HepG2 (cell line): ENCODE results near the gene HECTD3. TPM values are rescaled to one million over a fixed set of nuclear protein-coding genes. Genes with fewer than 3 reads are reported as not detected.

ENCODE experiments used
- ATAC-seq: fragments of 200-7000 bp; cut with Tn5 transposase; 3 replicates; pipeline ENCODE4 v1.9.1; 2020; ENCODE audit warnings: mild to moderate bottlenecking, moderate library complexity
- BruUV-seq: library from RNA; stranded (reverse); fragments of 400-500 nt; replicated peaks from 2 replicates; lab custom pipeline; 2021; lab: Mats Ljungman, UMichigan
- CTCF ChIA-PET: fragments of 300-600 bp; formaldehyde crosslinking; extraction: SDS; loops from one replicate; lab custom pipeline; 2021; ENCODE audit warnings: low total read pairs, inconsistent platforms, low intra/inter-chr PET ratio; lab: Yijun Ruan, JAX
- POLR2A ChIA-PET: fragments of 350-600 bp; sonication (Branson Sonifier 250); formaldehyde crosslinking; loops from one replicate; lab custom pipeline; 2020; ENCODE audit warnings: antibody characterized with exemption, inconsistent platforms; lab: Yijun Ruan, JAX
- DNase-seq: peaks from one replicate; pipeline ENCODE4 v3.0.0-alpha.2; 2015; ENCODE audit warnings: low spot score
- FAIRE-seq: peaks from 3 replicates; lab custom pipeline; 2011; peaks lifted over from hg19 to GRCh38; lab: Jason Lieb, UNC
- H2AFZ ChIP-seq: one replicate; pipeline ENCODE4 v1.6.1; 2011; ENCODE audit warnings: low read length, inconsistent platforms
- H3K27ac ChIP-seq: fragments of 300-600 bp; 3 replicates; pipeline ENCODE4 v1.8.0; 2011; ENCODE audit warnings: mixed run types, mild to moderate bottlenecking, mixed read lengths, low read length, inconsistent platforms; ENCODE audit not compliant: insufficient read depth; ENCODE audit errors: extremely low read length
- H3K27me3 ChIP-seq, 2 experiments: fragments of 200-600 bp in 1 of 2; 2 replicates in 1 of 2; 3 replicates in 1 of 2; pipeline versions ENCODE4 v1.6.0 to v1.8.0; 2011; ENCODE audit warnings: low read length in 2 of 2, mild to moderate bottlenecking in 2 of 2, moderate library complexity in 2 of 2, inconsistent platforms in 1 of 2; ENCODE audit not compliant: insufficient read depth in 2 of 2, control insufficient read depth in 1 of 2
- H3K36me3 ChIP-seq, 2 experiments: fragments of 200-600 bp in 1 of 2; replicated peaks in 1 of 2; 2 replicates in 1 of 2; 3 replicates in 1 of 2; pipeline versions ENCODE4 v1.5.1 to v1.8.0; 2011; ENCODE audit warnings: low read length in 2 of 2, inconsistent platforms in 1 of 2; ENCODE audit not compliant: insufficient read depth in 2 of 2, control insufficient read depth in 1 of 2
- H3K4me1 ChIP-seq: 2 replicates; pipeline ENCODE4 v1.5.1; 2012; ENCODE audit warnings: low read length, inconsistent platforms; ENCODE audit not compliant: insufficient read depth
- H3K4me2 ChIP-seq: 2 replicates; pipeline ENCODE4 v1.6.0; 2011; ENCODE audit warnings: low read depth, low read length, inconsistent platforms
- H3K4me3 ChIP-seq, 3 experiments: fragments of 200-600 bp in 1 of 3; sonication (generic), shearing (Covaris generic) in 1 of 3; replicated peaks in 1 of 3; 2 replicates each; pipeline ENCODE4 v1.5.1; 2011 to 2016; ENCODE audit warnings: low read length in 3 of 3, inconsistent platforms in 2 of 3, low read depth in 2 of 3, mild to moderate bottlenecking in 2 of 3, control low read depth in 1 of 3, mixed read lengths in 1 of 3; ENCODE audit not compliant: insufficient read depth in 1 of 3
- H3K79me2 ChIP-seq: one replicate; pipeline ENCODE4 v1.6.1; 2011; ENCODE audit warnings: low read length, inconsistent platforms; ENCODE audit not compliant: insufficient read depth
- H3K9ac ChIP-seq: 2 replicates; pipeline ENCODE4 v1.6.0; 2011; ENCODE audit warnings: mild to moderate bottlenecking, low read depth, low read length, inconsistent platforms; ENCODE audit not compliant: insufficient read depth
- H3K9me3 ChIP-seq: 2 replicates; pipeline ENCODE4 v1.5.1; 2012; ENCODE audit warnings: mild to moderate bottlenecking, low read length
- H4K20me1 ChIP-seq: 2 replicates; pipeline ENCODE4 v1.6.0; 2011; ENCODE audit warnings: inconsistent platforms, mild to moderate bottlenecking, low read length, moderate library complexity; ENCODE audit not compliant: insufficient read depth
- CREB1 ChIP-seq, 2 experiments: fragments of 450-650 bp in 1 of 2; IDR thresholded peaks; 2 replicates each; pipeline ENCODE4 v1.6.1; 2016 to 2017; ENCODE audit warnings: control low read depth in 1 of 2, mild to moderate bottlenecking in 1 of 2, missing compliant biosample characterization in 1 of 2, missing genetic modification characterization in 1 of 2
- ERF ChIP-seq: IDR thresholded peaks from 2 replicates; pipeline ENCODE4 v1.6.1; 2018; ENCODE audit warnings: missing biosample characterization, missing genetic modification reagents
- HHEX ChIP-seq: IDR thresholded peaks from 2 replicates; pipeline ENCODE4 v1.6.1; 2016; ENCODE audit warnings: control low read depth
- HNF4G ChIP-seq, 2 experiments: sonication (generic) in 1 of 2; formaldehyde crosslinking in 1 of 2; IDR thresholded peaks; 2 replicates each; pipeline versions ENCODE4 v1.4.0 to v1.6.1; 2011 to 2020; ENCODE audit warnings: borderline replicate concordance in 2 of 2, low read depth in 2 of 2, mild to moderate bottlenecking in 2 of 2, low read length in 1 of 2, missing genetic modification reagents in 1 of 2, moderate library complexity in 1 of 2
- MED8 ChIP-seq: sonication (generic); formaldehyde crosslinking; IDR thresholded peaks from 2 replicates; pipeline ENCODE4 v1.8.1; 2023; ENCODE audit warnings: mild to moderate bottlenecking, missing genetic modification reagents; ENCODE audit not compliant: insufficient replicate concordance
- MLX ChIP-seq: IDR thresholded peaks from 2 replicates; pipeline ENCODE4 v1.6.1; 2016
- NFE2L1 ChIP-seq: sonication (generic); formaldehyde crosslinking; IDR thresholded peaks from 2 replicates; pipeline ENCODE4 v1.4.0; 2020; ENCODE audit warnings: missing genetic modification reagents, mild to moderate bottlenecking, borderline replicate concordance
- NPAS2 ChIP-seq: sonication (generic); formaldehyde crosslinking; IDR thresholded peaks from 2 replicates; pipeline ENCODE4 v1.8.0; 2022; ENCODE audit warnings: mild to moderate bottlenecking, missing genetic modification reagents, borderline replicate concordance
- NR3C1 ChIP-seq: sonication (generic); formaldehyde crosslinking; IDR thresholded peaks from 2 replicates; pipeline ENCODE4 v1.4.0; 2020; ENCODE audit warnings: missing genetic modification reagents
- POGZ ChIP-seq: sonication (generic); formaldehyde crosslinking; IDR thresholded peaks from 2 replicates; pipeline ENCODE4 v1.4.0; 2020; ENCODE audit warnings: mild to moderate bottlenecking, missing genetic modification reagents
- POLR2A ChIP-seq, 2 experiments: IDR thresholded peaks; 2 replicates each; pipeline ENCODE4 v1.6.1; 2011; ENCODE audit warnings: low read depth in 2 of 2, low read length in 2 of 2, mild to moderate bottlenecking in 1 of 2, moderate library complexity in 1 of 2; ENCODE audit not compliant: insufficient read depth in 1 of 2
- RELA ChIP-seq: sonication (generic); formaldehyde crosslinking; IDR thresholded peaks from 2 replicates; pipeline ENCODE4 v1.4.0; 2020; ENCODE audit warnings: missing genetic modification reagents
- ZNF746 ChIP-seq: sonication (generic); formaldehyde crosslinking; IDR thresholded peaks from 2 replicates; pipeline ENCODE4 v1.8.0; 2022; ENCODE audit warnings: mild to moderate bottlenecking, missing genetic modification reagents
- WGBS: methylation state at CpG from one replicate; pipeline ENCODE4 v1.1.6; 2017; ENCODE audit warnings: low lambda C conversion rate; 5-methylcytosine and 5-hydroxymethylcytosine counted together
- in situ Hi-C: cut with HindIII; loops from 2 replicates; pipeline ENCODE4 v1.10.0; 2017; ENCODE audit warnings: low pct_unique_long_range_greater_than_20kb; ENCODE audit not compliant: extremely low pct_ligation_motif_present
- intact Hi-C: fragments of 100-400 bp; cut with micrococcal nuclease; formaldehyde crosslinking; loops from one replicate; pipeline ENCODE4 v1.10.0; 2022; ENCODE audit not compliant: unreplicated experiment
- polyA plus RNA-seq, 8 experiments: library from polyadenylated mRNA; depleted of rRNA in 3 of 8; stranded (reverse) in 7 of 8; unstranded in 1 of 8; fragments of >200 nt; fragmentation: Illumina TruSeq in 4 of 8; extraction: Trizol in 4 of 8; gene quantifications; 2 replicates each; pipeline versions ENCODE4 v1.2.1 to v1.2.3, GENCODE V29; 2011 to 2016; ENCODE audit warnings: low read depth in 4 of 8, missing spikeins in 1 of 8, mixed read lengths in 1 of 8; ENCODE audit not compliant: insufficient read depth in 1 of 8
- total RNA-seq, 5 experiments: library from RNA; depleted of rRNA; stranded (reverse); fragments of >200 nt; fragmentation: Illumina TruSeq; extraction: Trizol; gene quantifications; 2 replicates each; pipeline ENCODE4 v1.2.3, GENCODE V29; 2016; ENCODE audit warnings: low read depth in 1 of 5

HECTD3 gene
- total and polyA plus RNA-seq, 2 of the 13 experiments (the other 11 are each of a cell fraction or from before 2014, with no cell fraction given) = 18.6 to 24.5 TPM

- no peak for FAIRE-seq
- H3K27me3 ChIP-seq = no peaks in the 10 kb centered on the region; a peak in 1 of 5 replicates
Observed at GRCh38 chr1:45008076-45008475, 3.0 kb downstream of the HECTD3 start.

GRCh38 chr1:45007311-45007710 is 3.8 kb downstream of the HECTD3 start:
- Histone ChIP-seq H3K9me3 (no peaks in the 10 kb centered on the region), H2AFZ (no peak overlapping the region), H3K4me2 (no peak overlapping the region), H3K27me3 (no peaks in the 10 kb centered on the region; a peak in 1 of 5 replicates), H4K20me1 (no peaks in the 10 kb centered on the region), H3K27ac (no peak overlapping the region), H3K4me3 (no peak overlapping the region), H3K4me1 (peaks cover 10% of the 10 kb centered on the region), H3K36me3 (peaks cover 29 to 60% of the 10 kb centered on the region in 2 experiments), H3K79me2 (peaks cover 11% of the 10 kb centered on the region), H3K9ac (no peak overlapping the region)
- BruUV-seq = no TSS peak
- FAIRE-seq (no peak), DNase-seq (no peak), ATAC-seq (no peak)
- 88% methylated on average over 11 of the region's 11 CpGs for WGBS
- ChIA-PET CTCF (no interaction called here), POLR2A (no interaction called here)
- TF ChIP-seq NFE2L1 (CRISPR knock-in tag) = no peak
- no peak for TF ChIP-seq NPAS2 (CRISPR knock-in tag)
- TF ChIP-seq ERF (CRISPR knock-in tag) = no peak
- TF ChIP-seq RELA (CRISPR knock-in tag) = no peak
- TF ChIP-seq HHEX (CRISPR knock-in tag) = no peak
- TF ChIP-seq HNF4G (IDR thresholded peaks at IDR 0.05; ENCODE audit: borderline replicate concordance, low read depth, low read length) = no peak
- no peak for TF ChIP-seq HNF4G (CRISPR knock-in tag; IDR thresholded peaks at IDR 0.05; ENCODE audit: borderline replicate concordance, low read depth)
- TF ChIP-seq NR3C1 (CRISPR knock-in tag) = no peak
- no peak for TF ChIP-seq POGZ
- TF ChIP-seq CREB1 (IDR thresholded peaks at IDR 0.05) = no peak
- TF ChIP-seq CREB1 (CRISPR knock-in tag; IDR thresholded peaks at IDR 0.05) = no peak
- TF ChIP-seq ZNF746 (CRISPR knock-in tag) = no peak
- in situ Hi-C loops (loop anchor here (25.0 kb wide), 1 partner anchor 170 kb away; the partner anchor contains the start of gene PTCH2), intact Hi-C loops (no loop called here)

More at GRCh38 chr1:45008076-45008475, 3.0 kb downstream of the HECTD3 start:
- peaks cover 16% of the 10 kb centered on the region for H3K79me2 ChIP-seq
- WGBS = 96% methylated on average over 2 of the region's 3 CpGs
- ChIA-PET CTCF (no interaction called here), POLR2A (no interaction called here)
- no peak overlapping the region for H3K4me2 ChIP-seq
- in situ Hi-C loops = loop anchor here (25.0 kb wide), 1 partner anchor 171 kb away; the partner anchor contains the start of gene PTCH2
- intact Hi-C loops = no loop called here
- no peak overlapping the region for H3K9ac ChIP-seq
- H3K27ac ChIP-seq = no peak overlapping the region
- no peak overlapping the region for H3K4me3 ChIP-seq
- H4K20me1 ChIP-seq = no peaks in the 10 kb centered on the region
- TF ChIP-seq MLX = no peak
- no peak for TF ChIP-seq MED8 (CRISPR knock-in tag)
- no peak for TF ChIP-seq POLR2A (IDR thresholded peaks at IDR 0.05; ENCODE audit: insufficient read depth in 1 of 2, low read depth in 2 of 2, low read length in 2 of 2)
- no TSS peak for BruUV-seq
- peaks cover 27 to 60% of the 10 kb centered on the region in 2 experiments for H3K36me3 ChIP-seq
- DNase-seq (no peak), ATAC-seq (no peak)
- H2AFZ ChIP-seq = no peak overlapping the region
- H3K9me3 ChIP-seq = no peaks in the 10 kb centered on the region
- peaks cover 13% of the 10 kb centered on the region for H3K4me1 ChIP-seq
